Measurements from ENCODE around the gene ELFN1. TPM values are rescaled to one million over a fixed set of nuclear protein-coding genes. Genes with fewer than 3 reads are reported as not detected.
A peak's percentile ranks its signal among the peaks of the same experiment; 100 is the strongest.

The ELFN1 gene
- 1 to 10 TPM in 2 of 4 donors, under 1 TPM in 2; 0.42 to 3.7 (median 1.3) TPM for total RNA-seq

GRCh38 chr7:1669954-1670893, at the start of gene ELFN1:
Gene ELFN1 (plus strand): TSS chr7:1670277. CDS start chr7:1744597, 74,320 bp downstream.
- H3K27me3 ChIP-seq, result peaks cover 100% of the 10 kb centered on the region
- no peak within 1 kb of the TSS for H3K27ac ChIP-seq
- peak within 1 kb of the TSS in 1 of 2 donors; percentile 45 for H3K4me3 ChIP-seq
- WGBS, 2 donors (ENCODE audit: low coverage in 1 of 2), result 0% methylated on average over 5 to 9 of the region's 110 CpGs
- no peaks in the 10 kb centered on the region for H3K36me3 ChIP-seq
- H3K9me3 ChIP-seq, result no peaks in the 10 kb centered on the region
- H3K4me1 ChIP-seq, result peaks cover 0 to 54% (median 37%) of the 10 kb centered on the region in 3 donors
- TF ChIP-seq CTCF (IDR thresholded peaks at IDR 0.05), result no peak
- no peak for TF ChIP-seq EP300 (IDR thresholded peaks at IDR 0.05)
- no peak for TF ChIP-seq POLR2A (IDR thresholded peaks at IDR 0.05)
- no peak for TF ChIP-seq POLR2AphosphoS5 (IDR thresholded peaks at IDR 0.05)
- no peak for ATAC-seq

- no peaks in the 10 kb centered on the region for H3K4me1 ChIP-seq
- H3K27ac ChIP-seq, result no peak overlapping the region
- no peaks in the 10 kb centered on the region for H3K36me3 ChIP-seq
- TF ChIP-seq POLR2AphosphoS5 (IDR thresholded peaks at IDR 0.05) (no peak), EP300 (IDR thresholded peaks at IDR 0.05) (no peak), CTCF (IDR thresholded peaks at IDR 0.05) (no peak), POLR2A (IDR thresholded peaks at IDR 0.05) (no peak)
- H3K27me3 ChIP-seq, result peaks cover 54% of the 10 kb centered on the region
- no peaks in the 10 kb centered on the region for H3K9me3 ChIP-seq
- 80 to 95% methylated on average over 7 to 13 of the region's 27 CpGs for WGBS, 2 donors (ENCODE audit: low coverage in 1 of 2)
- no peak overlapping the region for H3K4me3 ChIP-seq
- ATAC-seq, result no peak
These were observed 49.2 kb upstream of the ELFN1 start for GRCh38 chr7:1620835-1621234.

- Histone ChIP-seq H3K4me3 (no peak overlapping the region), H3K9me3 (no peaks in the 10 kb centered on the region), H3K27ac (no peak overlapping the region), H3K27me3 (peaks cover 52% of the 10 kb centered on the region), H3K36me3 (no peaks in the 10 kb centered on the region), H3K4me1 (no peaks in the 10 kb centered on the region)
- WGBS, 2 donors (ENCODE audit: low coverage in 1 of 2), result 88% methylated on average over 13 of the region's 13 CpGs; no CpG with 5 or more reads in 1 of the 2 donors
- no peak for ATAC-seq
- TF ChIP-seq CTCF (IDR thresholded peaks at IDR 0.05), result no peak
- TF ChIP-seq EP300 (IDR thresholded peaks at IDR 0.05), result no peak
- TF ChIP-seq POLR2A (IDR thresholded peaks at IDR 0.05), result no peak
- TF ChIP-seq POLR2AphosphoS5 (IDR thresholded peaks at IDR 0.05), result no peak
These were observed 48.4 kb upstream of the ELFN1 start for GRCh38 chr7:1621718-1622117.

GRCh38 chr7:1622441-1622840, 47.6 kb upstream of the ELFN1 start:
- no peak overlapping the region for H3K4me3 ChIP-seq
- ATAC-seq, result no peak
- no peaks in the 10 kb centered on the region for H3K36me3 ChIP-seq
- H3K27ac ChIP-seq, result no peak overlapping the region
- TF ChIP-seq POLR2A (IDR thresholded peaks at IDR 0.05) (no peak), CTCF (IDR thresholded peaks at IDR 0.05) (no peak), EP300 (IDR thresholded peaks at IDR 0.05) (no peak), POLR2AphosphoS5 (IDR thresholded peaks at IDR 0.05) (no peak)
- no peaks in the 10 kb centered on the region for H3K4me1 ChIP-seq
- H3K27me3 ChIP-seq, result peaks cover 48% of the 10 kb centered on the region
- WGBS, 2 donors (ENCODE audit: low coverage in 1 of 2), result 77 to 96% methylated on average over 3 to 4 of the region's 10 CpGs
- no peaks in the 10 kb centered on the region for H3K9me3 ChIP-seq

Measured in gastroesophageal sphincter (tissue), 4 donors.